Dedifferentiated amniotic fluid mesenchymal stem cell (primary cell): ENCODE measurements around the gene SOX15.

ENCODE experiments used
- DNase-seq: peaks from one replicate; pipeline ENCODE4 v3.0.0-alpha.2; 2016; ENCODE audit errors: extremely low spot score

Gene SOX15

DNA sequence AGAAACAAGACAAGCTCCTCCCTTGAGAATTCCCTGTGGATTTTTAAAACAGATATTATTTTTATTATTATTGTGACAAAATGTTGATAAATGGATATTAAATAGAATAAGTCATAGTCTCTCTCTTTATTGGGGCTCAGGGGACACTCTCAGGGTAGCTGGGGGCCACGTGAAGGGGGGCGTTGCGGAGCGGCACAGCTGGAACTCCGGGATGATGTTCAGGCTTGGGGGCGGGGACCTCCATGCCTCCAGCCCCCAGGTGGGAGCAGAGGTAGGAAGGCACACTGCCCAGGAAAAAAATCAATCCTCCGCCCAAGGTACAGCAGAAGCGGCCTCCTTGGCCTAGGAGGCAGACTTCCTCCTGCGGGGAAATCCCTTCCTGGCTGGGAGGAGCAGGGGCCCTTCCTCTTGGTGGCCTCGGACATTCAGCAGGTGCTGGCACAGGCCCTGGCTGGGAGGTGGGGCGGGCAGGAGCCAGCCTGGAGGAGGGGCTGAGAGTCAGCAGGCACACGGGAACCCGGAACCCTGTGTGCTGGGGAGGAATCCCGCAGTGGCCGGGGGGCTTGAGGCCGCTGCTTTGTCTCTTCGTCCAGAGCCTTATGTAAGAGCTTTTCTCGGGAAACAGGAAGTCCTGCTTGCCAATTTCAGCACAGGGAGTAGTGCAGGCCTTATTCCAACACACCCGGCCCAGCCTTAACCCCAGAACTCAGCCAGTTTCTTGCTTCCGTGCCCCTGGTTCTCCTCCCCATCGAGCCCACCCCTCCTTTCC is 31.9 kb downstream of the SOX15 start:
- no peak for DNase-seq

DNA sequence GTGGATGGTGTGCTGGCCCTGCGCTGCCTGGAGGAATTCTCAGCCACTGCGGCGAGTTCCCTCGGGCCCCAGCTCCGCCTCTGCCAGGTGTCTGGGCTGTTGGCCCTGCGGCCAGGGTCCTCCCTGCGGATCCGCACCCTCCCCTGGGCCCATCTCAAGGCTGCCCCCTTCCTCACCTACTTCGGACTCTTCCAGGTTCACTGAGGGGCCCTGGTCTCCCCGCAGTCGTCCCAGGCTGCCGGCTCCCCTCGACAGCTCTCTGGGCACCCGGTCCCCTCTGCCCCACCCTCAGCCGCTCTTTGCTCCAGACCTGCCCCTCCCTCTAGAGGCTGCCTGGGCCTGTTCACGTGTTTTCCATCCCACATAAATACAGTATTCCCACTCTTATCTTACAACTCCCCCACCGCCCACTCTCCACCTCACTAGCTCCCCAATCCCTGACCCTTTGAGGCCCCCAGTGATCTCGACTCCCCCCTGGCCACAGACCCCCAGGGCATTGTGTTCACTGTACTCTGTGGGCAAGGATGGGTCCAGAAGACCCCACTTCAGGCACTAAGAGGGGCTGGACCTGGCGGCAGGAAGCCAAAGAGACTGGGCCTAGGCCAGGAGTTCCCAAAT is 32.6 kb downstream of the SOX15 start:
- no peak for DNase-seq

- no peak for DNase-seq
These were observed 33.3 kb downstream of the SOX15 start for GRCh38 chr17:7556627-7557026.

DNA sequence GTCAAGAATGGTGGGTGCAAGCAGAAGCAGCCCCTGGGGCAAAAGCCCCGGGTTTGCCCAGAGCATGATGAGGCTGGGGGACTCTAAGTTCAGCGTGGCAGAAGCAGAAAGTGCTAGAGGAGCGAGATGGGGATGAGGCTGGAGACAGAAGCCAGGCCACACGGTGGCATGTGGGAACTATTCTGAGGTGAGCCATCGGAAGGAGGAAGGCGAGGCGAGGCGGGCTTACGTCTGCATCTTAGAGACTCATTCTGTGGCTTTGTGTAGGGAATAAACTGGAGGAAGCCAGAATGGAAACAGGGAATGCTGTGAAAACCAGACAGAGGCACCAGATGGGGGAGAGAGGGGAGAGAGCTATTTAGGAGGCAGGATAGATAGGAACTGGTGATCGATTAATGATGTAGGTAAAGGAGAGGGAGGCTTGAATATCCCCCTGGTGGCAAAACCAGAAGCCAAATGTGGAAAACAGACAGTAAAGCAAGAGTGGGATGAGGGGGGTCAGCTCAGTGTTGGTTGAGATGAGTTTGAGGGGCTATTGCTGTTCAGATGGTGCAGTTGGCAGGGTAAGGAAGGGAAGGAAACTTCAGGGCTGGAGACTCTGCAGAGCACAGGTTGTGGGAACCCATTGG is 34.5 kb downstream of the SOX15 start:
- DNase-seq: no peak

GRCh38 chr17:7553356-7553755 is 36.5 kb downstream of the SOX15 start:
- DNase-seq: no peak

DNA sequence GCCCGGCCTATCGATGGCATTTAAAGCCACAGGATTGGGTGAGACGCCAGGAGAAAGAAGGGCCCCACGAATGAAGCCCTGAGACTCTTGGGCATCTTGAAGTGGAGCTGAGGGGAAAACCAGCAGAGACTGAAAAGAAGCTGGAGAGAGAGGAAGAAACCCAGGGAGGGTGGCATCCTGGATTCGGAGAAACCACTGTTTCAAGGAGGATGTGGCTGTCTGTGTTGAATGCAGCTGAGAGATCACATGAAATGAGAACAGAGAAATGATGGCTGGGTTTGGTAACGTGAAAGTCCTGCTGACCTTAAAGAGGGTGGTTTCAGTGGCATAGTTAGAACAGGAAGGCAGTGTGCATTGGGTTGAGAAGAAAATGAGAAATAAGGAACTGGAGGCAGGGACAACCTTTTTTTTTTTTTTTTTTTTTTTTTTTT is 37.3 kb downstream of the SOX15 start:
- no peak for DNase-seq

DNA sequence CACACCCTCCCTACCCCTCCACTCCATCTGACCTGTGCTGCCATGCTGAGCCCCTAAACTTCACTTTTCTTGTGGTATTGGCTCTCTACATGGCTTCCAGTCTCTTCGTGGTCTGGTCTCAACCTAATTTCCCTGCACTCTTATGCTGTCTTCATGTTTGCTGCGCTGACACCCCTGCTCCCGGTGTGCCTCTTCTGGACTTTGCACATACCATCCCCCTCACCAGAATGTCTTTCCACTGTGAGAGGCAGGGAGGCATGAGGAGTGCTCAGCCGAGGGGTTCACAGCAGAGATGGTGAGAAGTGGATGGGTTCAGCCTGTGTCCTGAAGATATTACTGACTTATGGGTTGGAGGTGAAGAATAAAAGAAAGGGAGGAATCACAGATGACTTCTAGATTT is 38.5 kb downstream of the SOX15 start:
- no peak for DNase-seq

- no peak for DNase-seq
These were observed 39.5 kb downstream of the SOX15 start for GRCh38 chr17:7550344-7550743.

GRCh38 chr17:7549401-7550055 is 40.4 kb downstream of the SOX15 start:
- DNase-seq: no peak

- no peak for DNase-seq
These were observed 41.1 kb downstream of the SOX15 start, which contains the start of gene TNFSF12 for GRCh38 chr17:7548585-7549400. TSS of gene TNFSF12 (plus strand) at chr17:7549058. CDS start at chr17:7549154, 96 bp downstream.

GRCh38 chr17:7544911-7545310 is 45.0 kb downstream of the SOX15 start:
- DNase-seq: no peak

DNA sequence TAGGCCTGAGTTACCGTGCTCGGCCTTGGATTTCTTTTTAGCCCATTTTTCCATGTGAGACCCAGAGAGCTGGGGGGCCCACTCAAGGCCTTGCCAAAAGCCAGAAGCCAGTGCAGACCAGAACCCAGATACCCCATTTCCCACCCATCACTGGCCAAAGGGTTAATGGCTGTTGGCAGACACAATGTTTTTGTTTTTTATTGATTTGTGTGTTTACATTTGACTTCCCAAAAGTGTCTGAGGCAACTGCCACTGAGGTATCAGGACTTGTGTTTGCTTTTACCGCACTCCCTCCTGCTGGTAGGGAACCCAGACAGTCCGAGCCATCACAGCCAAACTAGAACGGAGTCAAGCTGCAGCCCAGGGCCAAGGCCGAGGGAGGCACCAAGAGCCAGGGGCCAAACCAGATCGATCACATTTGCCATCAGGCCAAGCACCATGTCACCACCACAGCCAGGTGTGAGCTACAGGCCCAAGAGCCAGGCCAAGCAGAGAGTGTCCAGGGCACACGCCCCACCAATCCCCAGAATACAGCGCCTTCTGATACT is 48.7 kb downstream of the SOX15 start:
- DNase-seq: no peak

- no peak for DNase-seq
These were observed 50.9 kb downstream of the SOX15 start for GRCh38 chr17:7538891-7539545.
